GM12878 (cell line): ENCODE results near the gene MDK. TPM values are rescaled to one million over a fixed set of nuclear protein-coding genes. Genes with fewer than 3 reads are reported as not detected.

Experiments
- CHD1 ChIP-seq: IDR thresholded peaks from 2 replicates; pipeline ENCODE4 v1.6.1; 2012; ENCODE audit warnings: low read depth, low read length, improper control_type of control experiment
- EGR1 ChIP-seq, 2 experiments: IDR thresholded peaks; 1 replicate in 1 of 2; 2 replicates in 1 of 2; pipeline ENCODE4 v1.6.1; 2011 to 2012; ENCODE audit warnings: low read depth in 2 of 2, low read length in 2 of 2, borderline replicate concordance in 1 of 2, mild to moderate bottlenecking in 1 of 2, moderate library complexity in 1 of 2
- IKZF2 ChIP-seq, 2 experiments: fragments of 450-650 bp; IDR thresholded peaks; 2 replicates each; pipeline ENCODE4 v1.6.1; 2017; ENCODE audit warnings: mild to moderate bottlenecking in 2 of 2, moderate library complexity in 2 of 2
- KDM1A ChIP-seq: fragments of 200-600 bp; sonication (generic); IDR thresholded peaks from 2 replicates; pipeline ENCODE4 v1.6.1; 2016; ENCODE audit warnings: borderline replicate concordance
- MYB ChIP-seq: fragments of 150-350 bp; IDR thresholded peaks from 2 replicates; pipeline ENCODE4 v1.6.1; 2014; ENCODE audit warnings: mild to moderate bottlenecking, low read depth, low read length, borderline replicate concordance
- NFYB ChIP-seq: IDR thresholded peaks from 2 replicates; pipeline ENCODE4 v1.6.1; 2011; ENCODE audit warnings: low read depth, mild to moderate bottlenecking, low read length, improper control_type of control experiment, moderate library complexity; ENCODE audit not compliant: insufficient read depth
- RBBP5 ChIP-seq: fragments of 200-600 bp; sonication (generic); conservative IDR thresholded peaks from 2 replicates; pipeline ENCODE4 v1.6.1; 2016
- SMAD1 ChIP-seq: fragments of 450-650 bp; IDR thresholded peaks from 2 replicates; pipeline ENCODE4 v1.6.1; 2018; ENCODE audit warnings: mild to moderate bottlenecking, low read depth; ENCODE audit not compliant: partially characterized antibody
- SPI1 ChIP-seq: IDR thresholded peaks from 2 replicates; pipeline ENCODE4 v1.6.1; 2011; ENCODE audit warnings: low read depth, mild to moderate bottlenecking, low read length, moderate library complexity, borderline replicate concordance; ENCODE audit not compliant: insufficient read depth
- SREBF1 ChIP-seq: IDR thresholded peaks from 2 replicates; pipeline ENCODE4 v1.6.1; 2012; ENCODE audit warnings: mild to moderate bottlenecking, low read length
- STAT1 ChIP-seq: fragments of 450-650 bp; conservative IDR thresholded peaks from 2 replicates; pipeline ENCODE4 v1.6.1; 2014; ENCODE audit warnings: antibody characterized with exemption, mild to moderate bottlenecking
- TCF7 ChIP-seq: IDR thresholded peaks from 2 replicates; pipeline ENCODE4 v1.6.1; 2014; ENCODE audit warnings: antibody characterized with exemption, borderline replicate concordance
- ZBED1 ChIP-seq: IDR thresholded peaks from 2 replicates; pipeline ENCODE4 v1.6.1; 2016; ENCODE audit warnings: borderline replicate concordance
- ZNF207 ChIP-seq: fragments of 450-650 bp; IDR thresholded peaks from 2 replicates; pipeline ENCODE4 v1.6.1; 2014; ENCODE audit warnings: antibody characterized with exemption, mild to moderate bottlenecking, borderline replicate concordance
- polyA plus RNA-seq, 11 experiments: library from polyadenylated mRNA; depleted of rRNA in 4 of 11; unstranded in 6 of 11; stranded (reverse) in 5 of 11; fragments of >200 nt; fragmentation: Nextera tagmentation in 4 of 11; fragmentation: Illumina TruSeq in 1 of 11; extraction: Ambion mirVana in 4 of 11; extraction: Trizol in 1 of 11; gene quantifications; 1 replicate in 1 of 11; 2 replicates in 10 of 11; pipeline versions ENCODE4 v1.2.1 to v1.2.3, GENCODE V29; 2011 to 2016; ENCODE audit warnings: inconsistent platforms in 2 of 11, missing spikeins in 2 of 11, low read depth in 1 of 11
- total RNA-seq, 4 experiments: library from RNA; depleted of rRNA in 3 of 4; stranded (reverse); fragments of >200 nt in 3 of 4; fragmentation: Illumina TruSeq in 1 of 4; extraction: Trizol in 1 of 4; gene quantifications; 2 replicates each; pipeline versions ENCODE4 v1.2.1 to v1.2.3, GENCODE V29; 2013 to 2021
- TF ChIP-seq, protein P1 (sequence below): fragments of 450-650 bp; conservative IDR thresholded peaks from 2 replicates; pipeline ENCODE4 v1.6.1; 2017; ENCODE audit warnings: mild to moderate bottlenecking, moderate library complexity
- TF ChIP-seq, protein P2 (sequence below): IDR thresholded peaks from 2 replicates; pipeline ENCODE4 v1.6.1; 2012; ENCODE audit warnings: mild to moderate bottlenecking, low read depth, low read length
- TF ChIP-seq, protein P3 (sequence below): IDR thresholded peaks from 2 replicates; pipeline ENCODE4 v1.6.1; 2012; ENCODE audit warnings: low read depth, low read length, improper control_type of control experiment

MDK gene
- total and polyA plus RNA-seq, 10 of the 15 experiments (the other 5 are each of a cell fraction or from before 2014, with no cell fraction given), result 0.77 to 17.8 (median 9.9) TPM

DNA sequence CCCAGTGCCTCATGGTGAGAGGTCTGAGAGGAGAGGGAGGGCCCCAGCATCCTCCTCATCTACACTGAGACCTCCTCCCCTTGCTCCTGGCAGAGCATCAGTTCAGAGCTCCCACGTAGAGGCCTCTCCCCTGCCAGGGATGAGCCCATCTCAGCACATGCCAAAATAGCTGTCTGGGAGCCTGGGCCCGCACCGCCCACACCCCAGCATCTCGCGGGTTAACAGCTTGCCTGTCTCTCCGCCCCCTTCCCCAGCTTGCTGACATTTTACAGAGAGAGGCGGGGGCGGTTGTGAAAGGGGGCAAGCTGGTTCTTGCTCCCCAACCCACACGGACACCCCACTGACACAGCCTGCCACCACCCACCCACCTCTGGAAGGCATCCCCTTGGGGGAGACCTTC, 27.8 kb upstream of the MDK start (continued):
- TF ChIP-seq RBBP5 (no peak), STAT1 (no peak), ZBED1 (no peak), TCF7 (no peak), ZNF207 (no peak), SMAD1 (no peak), MYB (no peak), IKZF2 (IDR thresholded peaks at IDR 0.05) (no peak), CHD1 (no peak), SREBF1 (no peak), NFYB (no peak), EGR1 (IDR thresholded peaks at IDR 0.05; ENCODE audit: borderline replicate concordance in 1 of 2, low read depth in 2 of 2, low read length in 2 of 2) (peak in 1 of 2 experiments; percentile 84; a peak in 2 of 3 replicates), KDM1A (no peak), SPI1 (no peak)
- TF ChIP-seq, protein P1, sequence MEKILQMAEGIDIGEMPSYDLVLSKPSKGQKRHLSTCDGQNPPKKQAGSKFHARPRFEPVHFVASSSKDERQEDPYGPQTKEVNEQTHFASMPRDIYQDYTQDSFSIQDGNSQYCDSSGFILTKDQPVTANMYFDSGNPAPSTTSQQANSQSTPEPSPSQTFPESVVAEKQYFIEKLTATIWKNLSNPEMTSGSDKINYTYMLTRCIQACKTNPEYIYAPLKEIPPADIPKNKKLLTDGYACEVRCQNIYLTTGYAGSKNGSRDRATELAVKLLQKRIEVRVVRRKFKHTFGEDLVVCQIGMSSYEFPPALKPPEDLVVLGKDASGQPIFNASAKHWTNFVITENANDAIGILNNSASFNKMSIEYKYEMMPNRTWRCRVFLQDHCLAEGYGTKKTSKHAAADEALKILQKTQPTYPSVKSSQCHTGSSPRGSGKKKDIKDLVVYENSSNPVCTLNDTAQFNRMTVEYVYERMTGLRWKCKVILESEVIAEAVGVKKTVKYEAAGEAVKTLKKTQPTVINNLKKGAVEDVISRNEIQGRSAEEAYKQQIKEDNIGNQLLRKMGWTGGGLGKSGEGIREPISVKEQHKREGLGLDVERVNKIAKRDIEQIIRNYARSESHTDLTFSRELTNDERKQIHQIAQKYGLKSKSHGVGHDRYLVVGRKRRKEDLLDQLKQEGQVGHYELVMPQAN, result no peak
- TF ChIP-seq, protein P2, sequence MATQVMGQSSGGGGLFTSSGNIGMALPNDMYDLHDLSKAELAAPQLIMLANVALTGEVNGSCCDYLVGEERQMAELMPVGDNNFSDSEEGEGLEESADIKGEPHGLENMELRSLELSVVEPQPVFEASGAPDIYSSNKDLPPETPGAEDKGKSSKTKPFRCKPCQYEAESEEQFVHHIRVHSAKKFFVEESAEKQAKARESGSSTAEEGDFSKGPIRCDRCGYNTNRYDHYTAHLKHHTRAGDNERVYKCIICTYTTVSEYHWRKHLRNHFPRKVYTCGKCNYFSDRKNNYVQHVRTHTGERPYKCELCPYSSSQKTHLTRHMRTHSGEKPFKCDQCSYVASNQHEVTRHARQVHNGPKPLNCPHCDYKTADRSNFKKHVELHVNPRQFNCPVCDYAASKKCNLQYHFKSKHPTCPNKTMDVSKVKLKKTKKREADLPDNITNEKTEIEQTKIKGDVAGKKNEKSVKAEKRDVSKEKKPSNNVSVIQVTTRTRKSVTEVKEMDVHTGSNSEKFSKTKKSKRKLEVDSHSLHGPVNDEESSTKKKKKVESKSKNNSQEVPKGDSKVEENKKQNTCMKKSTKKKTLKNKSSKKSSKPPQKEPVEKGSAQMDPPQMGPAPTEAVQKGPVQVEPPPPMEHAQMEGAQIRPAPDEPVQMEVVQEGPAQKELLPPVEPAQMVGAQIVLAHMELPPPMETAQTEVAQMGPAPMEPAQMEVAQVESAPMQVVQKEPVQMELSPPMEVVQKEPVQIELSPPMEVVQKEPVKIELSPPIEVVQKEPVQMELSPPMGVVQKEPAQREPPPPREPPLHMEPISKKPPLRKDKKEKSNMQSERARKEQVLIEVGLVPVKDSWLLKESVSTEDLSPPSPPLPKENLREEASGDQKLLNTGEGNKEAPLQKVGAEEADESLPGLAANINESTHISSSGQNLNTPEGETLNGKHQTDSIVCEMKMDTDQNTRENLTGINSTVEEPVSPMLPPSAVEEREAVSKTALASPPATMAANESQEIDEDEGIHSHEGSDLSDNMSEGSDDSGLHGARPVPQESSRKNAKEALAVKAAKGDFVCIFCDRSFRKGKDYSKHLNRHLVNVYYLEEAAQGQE, result no peak
- TF ChIP-seq, protein P3, sequence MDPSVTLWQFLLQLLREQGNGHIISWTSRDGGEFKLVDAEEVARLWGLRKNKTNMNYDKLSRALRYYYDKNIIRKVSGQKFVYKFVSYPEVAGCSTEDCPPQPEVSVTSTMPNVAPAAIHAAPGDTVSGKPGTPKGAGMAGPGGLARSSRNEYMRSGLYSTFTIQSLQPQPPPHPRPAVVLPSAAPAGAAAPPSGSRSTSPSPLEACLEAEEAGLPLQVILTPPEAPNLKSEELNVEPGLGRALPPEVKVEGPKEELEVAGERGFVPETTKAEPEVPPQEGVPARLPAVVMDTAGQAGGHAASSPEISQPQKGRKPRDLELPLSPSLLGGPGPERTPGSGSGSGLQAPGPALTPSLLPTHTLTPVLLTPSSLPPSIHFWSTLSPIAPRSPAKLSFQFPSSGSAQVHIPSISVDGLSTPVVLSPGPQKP, result no peak
